Measurements from ENCODE around the gene TRABD2B.

TRABD2B gene

GRCh38 chr1:47780469-47780995 is 216.7 kb downstream of the TRABD2B start:
- H3K79me2 ChIP-seq (ENCODE audit: insufficient read depth, low read length), result no peaks in the 10 kb centered on the region
- no peaks in the 10 kb centered on the region for H3K9me3 ChIP-seq (ENCODE audit: insufficient read depth, low read length)
- H4K20me1 ChIP-seq (ENCODE audit: low read depth, low read length), result no peaks in the 10 kb centered on the region
- H3F3A ChIP-seq (ENCODE audit: insufficient read depth), result no peaks in the 10 kb centered on the region
- no peak overlapping the region for H3K9ac ChIP-seq (ENCODE audit: low read length)
- H3K27ac ChIP-seq (ENCODE audit: low read depth, low read length), result no peak overlapping the region
- no peak overlapping the region for H2AFZ ChIP-seq (ENCODE audit: low read depth, low read length, severe bottlenecking)
- H3K4me3 ChIP-seq (ENCODE audit: insufficient read depth, low read length, poor library complexity, severe bottlenecking), result no peak overlapping the region
- no peaks in the 10 kb centered on the region for H3K27me3 ChIP-seq (ENCODE audit: low read length)
- no peaks in the 10 kb centered on the region for H3K36me3 ChIP-seq (ENCODE audit: low read length)
- H3K4me2 ChIP-seq (ENCODE audit: low read depth, low read length, poor library complexity, severe bottlenecking), result no peak overlapping the region
- no peaks in the 10 kb centered on the region for H3K9me2 ChIP-seq (replicated peaks; ENCODE audit: insufficient read depth, low read length)
- no peak for TF ChIP-seq EZH2phosphoT487 (conservative IDR thresholded peaks at IDR 0.05; ENCODE audit: low read length)
- no peak for TF ChIP-seq CTCF (IDR thresholded peaks at IDR 0.05; ENCODE audit: insufficient read depth, low read length, poor library complexity, severe bottlenecking)

- Histone ChIP-seq H3K4me3 (ENCODE audit: insufficient read depth, low read length, poor library complexity, severe bottlenecking) (no peak overlapping the region), H3K79me2 (ENCODE audit: insufficient read depth, low read length) (no peaks in the 10 kb centered on the region), H2AFZ (ENCODE audit: low read depth, low read length, severe bottlenecking) (no peak overlapping the region), H3K27me3 (ENCODE audit: low read length) (no peaks in the 10 kb centered on the region), H3K9me3 (ENCODE audit: insufficient read depth, low read length) (no peaks in the 10 kb centered on the region), H3K4me2 (ENCODE audit: low read depth, low read length, poor library complexity, severe bottlenecking) (no peak overlapping the region), H4K20me1 (ENCODE audit: low read depth, low read length) (no peaks in the 10 kb centered on the region), H3F3A (ENCODE audit: insufficient read depth) (no peaks in the 10 kb centered on the region), H3K27ac (ENCODE audit: low read depth, low read length) (no peak overlapping the region), H3K36me3 (ENCODE audit: low read length) (no peaks in the 10 kb centered on the region), H3K9me2 (replicated peaks; ENCODE audit: insufficient read depth, low read length) (no peaks in the 10 kb centered on the region), H3K9ac (ENCODE audit: low read length) (no peak overlapping the region)
- TF ChIP-seq EZH2phosphoT487 (conservative IDR thresholded peaks at IDR 0.05; ENCODE audit: low read length), result no peak
- TF ChIP-seq CTCF (IDR thresholded peaks at IDR 0.05; ENCODE audit: insufficient read depth, low read length, poor library complexity, severe bottlenecking), result no peak
These were observed 217.6 kb downstream of the TRABD2B start for GRCh38 chr1:47779613-47780012.

- H3K79me2 ChIP-seq (ENCODE audit: insufficient read depth, low read length), result no peaks in the 10 kb centered on the region
- no peaks in the 10 kb centered on the region for H4K20me1 ChIP-seq (ENCODE audit: low read depth, low read length)
- no peak overlapping the region for H3K4me2 ChIP-seq (ENCODE audit: low read depth, low read length, poor library complexity, severe bottlenecking)
- H3K9me2 ChIP-seq (replicated peaks; ENCODE audit: insufficient read depth, low read length), result no peaks in the 10 kb centered on the region
- no peak overlapping the region for H3K9ac ChIP-seq (ENCODE audit: low read length)
- H3K36me3 ChIP-seq (ENCODE audit: low read length), result no peaks in the 10 kb centered on the region
- H3K4me3 ChIP-seq (ENCODE audit: insufficient read depth, low read length, poor library complexity, severe bottlenecking), result no peak overlapping the region
- no peaks in the 10 kb centered on the region for H3K9me3 ChIP-seq (ENCODE audit: insufficient read depth, low read length)
- no peak for TF ChIP-seq CTCF (IDR thresholded peaks at IDR 0.05; ENCODE audit: insufficient read depth, low read length, poor library complexity, severe bottlenecking)
- TF ChIP-seq EZH2phosphoT487 (conservative IDR thresholded peaks at IDR 0.05; ENCODE audit: low read length), result no peak
- H3K27ac ChIP-seq (ENCODE audit: low read depth, low read length), result no peak overlapping the region
- no peaks in the 10 kb centered on the region for H3F3A ChIP-seq (ENCODE audit: insufficient read depth)
- no peaks in the 10 kb centered on the region for H3K27me3 ChIP-seq (ENCODE audit: low read length)
- H2AFZ ChIP-seq (ENCODE audit: low read depth, low read length, severe bottlenecking), result no peak overlapping the region
These were observed 218.9 kb downstream of the TRABD2B start for GRCh38 chr1:47778280-47778679.
